Ovary (tissue), 9 donors: ENCODE results near the gene GLYATL1. TPM values are rescaled to one million over a fixed set of nuclear protein-coding genes. Genes with fewer than 3 reads are reported as not detected.

Experiments used
- DNase-seq, 5 donors: peaks; one replicate each; pipeline ENCODE4 v3.0.0-alpha.2; 2019 to 2020
- H3K27ac ChIP-seq, 2 donors: fragments of 200-600 bp; one replicate each; pipeline versions ENCODE4 v1.5.1 to v1.8.0; 2019 to 2022
- H3K27me3 ChIP-seq: fragments of 200-600 bp; one replicate; pipeline ENCODE4 v1.8.0; 2022
- H3K36me3 ChIP-seq: fragments of 200-600 bp; sonication (generic); one replicate; pipeline ENCODE4 v1.5.1; 2019
- H3K4me1 ChIP-seq: one replicate; pipeline ENCODE4 v1.8.1; 2013; ENCODE audit warnings: mild to moderate bottlenecking, moderate library complexity; ENCODE audit not compliant: insufficient read depth
- H3K4me3 ChIP-seq: fragments of 200-600 bp; sonication (generic); one replicate; pipeline ENCODE4 v1.5.1; 2017
- H3K9me3 ChIP-seq, 2 donors: fragments of 200-600 bp in 1 of 2; sonication (generic) in 1 of 2; one replicate each; pipeline versions ENCODE4 v1.5.1 to v1.8.1; 2013 to 2019; ENCODE audit warnings: mild to moderate bottlenecking in 1 of 2, moderate library complexity in 1 of 2
- EP300 ChIP-seq: sonication (generic); formaldehyde crosslinking; IDR thresholded peaks from one replicate; pipeline ENCODE4 v1.6.1; 2017; ENCODE audit warnings: antibody characterized with exemption
- POLR2A ChIP-seq: fragments of 450-650 bp; IDR thresholded peaks from one replicate; pipeline ENCODE4 v1.6.1; 2017; ENCODE audit warnings: antibody characterized with exemption, mild to moderate bottlenecking, moderate library complexity
- WGBS, 3 donors: extraction: QIAGEN DNeasy Blood & Tissue Kit in 1 of 3; methylation state at CpG; one replicate each; pipeline versions ENCODE4 v1.1.5 to v1.1.7; 2013 to 2017; 5-methylcytosine and 5-hydroxymethylcytosine counted together
- intact Hi-C, 4 donors: fragments of 100-400 bp; cut with DNase I; formaldehyde crosslinking; loops; one replicate each; pipeline versions ENCODE4 v1.11.0 to v1.15.1; 2022 to 2023
- polyA plus RNA-seq, 2 donors: library from polyadenylated mRNA; stranded (reverse); fragments of 200-250 nt in 1 of 2; fragments of 350-450 nt in 1 of 2; fragmentation: Illumina TruSeq in 1 of 2; extraction: RNeasy Lipid Tissue Mini Kit (QIAGEN cat#74804) in 1 of 2; gene quantifications; one replicate each; pipeline ENCODE4 v1.2.3, GENCODE V29; 2013 to 2014
- total RNA-seq, 7 donors: library from RNA; depleted of rRNA in 2 of 7; stranded (reverse); fragments of >200 nt in 2 of 7; fragmentation: NEBNext Ultra II Directional in 3 of 7; extraction: Animal tissue kit (Norgen Biotek cat#: 25700) in 3 of 7; gene quantifications; one replicate each; pipeline versions ENCODE4 v1.1.0 to v1.2.4, GENCODE V29; 2016 to 2023
- TF ChIP-seq, protein P1 (sequence below), 3 donors: fragments of 450-650 bp in 2 of 3; fragments of 200-600 bp in 1 of 3; IDR thresholded peaks; one replicate each; pipeline versions ENCODE4 v1.5.1 to v1.8.0; 2016 to 2022; ENCODE audit warnings: antibody characterized with exemption in 3 of 3, mild to moderate bottlenecking in 1 of 3
- donor health status: DM: no; HTN: no; CAD: no; lungs with moderate emphysema.
- donor health status: DM: no; HTN: no; CAD: no.
- donor health status: Bipolar disorder and iron deficiency.
- donor health status: DM: yes; HTN: yes; CAD: no.
- donor health status: DM: no; HTN: no; CAD: no.
- donor health status: DM: yes; HTN: yes; CAD: no.

GLYATL1 gene
- total and polyA plus RNA-seq, 9 donors = 0.02 to 1.5 (median 0.23) TPM; not detected in 6

DNA sequence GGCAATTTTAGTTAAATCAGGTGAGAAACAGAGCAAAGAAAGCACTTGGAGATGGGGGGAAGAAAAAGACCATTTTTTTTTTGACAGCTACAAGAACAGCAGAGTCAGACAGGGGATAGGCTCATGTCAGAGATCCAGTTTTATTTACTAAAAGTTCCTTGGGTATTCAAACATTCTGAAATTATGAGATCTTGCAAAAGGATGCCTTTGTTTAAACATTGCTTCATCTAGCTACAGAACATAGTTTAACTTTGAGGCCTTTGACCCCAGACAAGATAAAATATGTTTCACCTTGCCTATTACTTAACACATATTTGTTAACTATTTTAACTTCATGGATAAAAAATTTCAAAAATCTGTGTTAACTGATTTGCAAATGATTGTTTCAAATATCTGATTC lies 6.4 kb downstream of the GLYATL1 start:
- Histone ChIP-seq H3K4me3 (no peak overlapping the region), H3K9me3 (no peaks in the 10 kb centered on the region), H3K36me3 (no peaks in the 10 kb centered on the region), H3K4me1 (no peaks in the 10 kb centered on the region), H3K27ac (no peak overlapping the region), H3K27me3 (no peaks in the 10 kb centered on the region)
- DNase-seq = no peak
- intact Hi-C loops = no loop called here
- TF ChIP-seq POLR2A = no peak

DNA sequence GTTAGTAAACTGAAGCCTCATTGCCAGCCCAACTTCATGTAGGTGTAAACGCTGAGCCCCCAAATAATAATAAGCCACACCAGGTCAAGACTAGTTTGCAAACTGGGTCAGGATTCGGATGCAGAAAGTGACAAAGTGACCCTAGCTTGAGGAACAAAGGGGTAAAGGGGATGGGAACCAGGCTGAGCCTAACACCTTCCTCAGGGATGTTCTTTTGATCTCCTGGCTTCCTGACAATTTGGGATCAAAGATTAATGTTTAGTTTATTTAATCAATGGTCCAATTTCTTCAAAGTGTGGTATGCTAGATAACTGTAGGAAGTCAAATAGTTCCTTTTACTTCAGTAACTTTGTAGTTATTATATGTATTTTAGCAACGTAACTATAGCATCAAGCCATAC lies 9.9 kb downstream of the GLYATL1 start:
- no peak for DNase-seq
- intact Hi-C loops = no loop called here
- no peak overlapping the region for H3K27ac ChIP-seq
- H3K4me3 ChIP-seq = no peak overlapping the region
- no peaks in the 10 kb centered on the region for H3K9me3 ChIP-seq
- no peaks in the 10 kb centered on the region for H3K4me1 ChIP-seq
- no peaks in the 10 kb centered on the region for H3K36me3 ChIP-seq
- TF ChIP-seq POLR2A (no peak), EP300 (no peak)
- TF ChIP-seq, protein P1, sequence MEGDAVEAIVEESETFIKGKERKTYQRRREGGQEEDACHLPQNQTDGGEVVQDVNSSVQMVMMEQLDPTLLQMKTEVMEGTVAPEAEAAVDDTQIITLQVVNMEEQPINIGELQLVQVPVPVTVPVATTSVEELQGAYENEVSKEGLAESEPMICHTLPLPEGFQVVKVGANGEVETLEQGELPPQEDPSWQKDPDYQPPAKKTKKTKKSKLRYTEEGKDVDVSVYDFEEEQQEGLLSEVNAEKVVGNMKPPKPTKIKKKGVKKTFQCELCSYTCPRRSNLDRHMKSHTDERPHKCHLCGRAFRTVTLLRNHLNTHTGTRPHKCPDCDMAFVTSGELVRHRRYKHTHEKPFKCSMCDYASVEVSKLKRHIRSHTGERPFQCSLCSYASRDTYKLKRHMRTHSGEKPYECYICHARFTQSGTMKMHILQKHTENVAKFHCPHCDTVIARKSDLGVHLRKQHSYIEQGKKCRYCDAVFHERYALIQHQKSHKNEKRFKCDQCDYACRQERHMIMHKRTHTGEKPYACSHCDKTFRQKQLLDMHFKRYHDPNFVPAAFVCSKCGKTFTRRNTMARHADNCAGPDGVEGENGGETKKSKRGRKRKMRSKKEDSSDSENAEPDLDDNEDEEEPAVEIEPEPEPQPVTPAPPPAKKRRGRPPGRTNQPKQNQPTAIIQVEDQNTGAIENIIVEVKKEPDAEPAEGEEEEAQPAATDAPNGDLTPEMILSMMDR (IDR thresholded peaks at IDR 0.05) = no peak
- 60 to 80% (median 63%) methylated on average over 3 of the region's 3 CpGs for WGBS, 3 donors
- no peaks in the 10 kb centered on the region for H3K27me3 ChIP-seq

GRCh38 chr11:58957922-58958321 lies 18.6 kb downstream of the GLYATL1 start:
- H3K4me1 ChIP-seq = no peaks in the 10 kb centered on the region
- DNase-seq = no peak
- no peak overlapping the region for H3K4me3 ChIP-seq
- H3K36me3 ChIP-seq = no peaks in the 10 kb centered on the region
- WGBS, 3 donors = 35 to 43% (median 38%) methylated on average over 5 of the region's 5 CpGs
- H3K27me3 ChIP-seq = no peaks in the 10 kb centered on the region
- intact Hi-C loops = no loop called here
- no peak overlapping the region for H3K27ac ChIP-seq
- H3K9me3 ChIP-seq = no peaks in the 10 kb centered on the region
- TF ChIP-seq EP300 = no peak
- TF ChIP-seq, protein P1 (IDR thresholded peaks at IDR 0.05) = no peak
- no peak for TF ChIP-seq POLR2A

DNA sequence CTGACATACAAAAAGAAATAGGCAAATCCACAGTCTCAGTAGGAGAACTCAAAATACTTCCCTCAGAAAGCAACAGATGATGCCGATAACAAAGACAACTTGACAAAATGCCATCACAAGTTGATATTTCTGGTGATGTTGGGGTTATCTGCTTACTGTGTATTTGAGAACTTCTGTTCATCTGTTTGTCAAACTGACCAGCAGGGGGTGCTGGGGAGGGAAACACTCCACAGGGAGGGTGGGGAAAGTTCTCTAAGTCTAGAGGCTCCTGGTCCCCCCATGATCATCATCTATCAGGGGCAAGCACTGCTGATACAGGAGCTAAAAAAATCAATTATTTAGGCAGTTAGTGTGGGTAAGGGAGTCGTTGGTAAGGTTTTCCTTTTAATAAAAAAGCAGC lies 19.2 kb downstream of the GLYATL1 start:
- TF ChIP-seq EP300 = no peak
- TF ChIP-seq, protein P1 (IDR thresholded peaks at IDR 0.05) = no peak
- no peak for TF ChIP-seq POLR2A
- H3K4me1 ChIP-seq = no peaks in the 10 kb centered on the region
- no peaks in the 10 kb centered on the region for H3K36me3 ChIP-seq
- no peak overlapping the region for H3K27ac ChIP-seq
- H3K9me3 ChIP-seq = no peaks in the 10 kb centered on the region
- intact Hi-C loops = no loop called here
- DNase-seq = peak in 1 of 5 donors; percentile 21
- H3K27me3 ChIP-seq = no peaks in the 10 kb centered on the region
- no peak overlapping the region for H3K4me3 ChIP-seq
- WGBS, 3 donors = 67 to 69% (median 68%) methylated on average over 2 of the region's 2 CpGs

DNA sequence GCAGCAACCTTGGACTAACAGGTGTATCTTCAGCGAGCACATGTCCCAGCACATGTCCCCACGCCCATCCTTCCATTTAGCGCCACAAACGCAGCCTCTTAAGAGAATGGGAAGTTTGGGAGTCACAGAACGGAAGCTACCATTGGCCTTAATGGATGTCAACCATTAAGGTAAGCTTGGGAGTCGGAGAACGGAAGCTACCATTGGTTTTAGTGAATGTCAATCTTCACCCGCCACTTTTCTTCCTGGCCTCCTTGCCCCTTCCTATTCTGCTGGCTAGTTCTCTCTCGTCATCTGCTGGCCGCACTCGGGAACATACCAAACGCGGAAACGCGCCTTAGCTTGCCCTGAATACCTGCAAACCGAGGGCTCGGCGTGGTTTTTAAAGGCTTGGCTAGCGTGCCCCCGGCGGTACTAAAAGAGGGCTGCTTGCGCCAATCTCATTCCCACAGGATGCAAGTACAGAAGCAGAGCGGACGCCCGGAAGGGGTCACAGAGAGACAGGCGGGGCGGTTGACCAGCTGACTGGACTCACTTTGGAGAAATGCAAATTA lies 24.3 kb downstream of the GLYATL1 start:
- Histone ChIP-seq H3K4me1 (no peaks in the 10 kb centered on the region), H3K9me3 (no peaks in the 10 kb centered on the region), H3K27me3 (no peaks in the 10 kb centered on the region), H3K27ac (no peak overlapping the region), H3K4me3 (no peak overlapping the region), H3K36me3 (no peaks in the 10 kb centered on the region)
- intact Hi-C loops = no loop called here
- TF ChIP-seq EP300 = no peak
- TF ChIP-seq, protein P1 (IDR thresholded peaks at IDR 0.05) = no peak
- no peak for TF ChIP-seq POLR2A
- WGBS, 3 donors = 9 to 24% (median 23%) methylated on average over 27 of the region's 27 CpGs
- DNase-seq = no peak
